Renal cortex interstitium (tissue), 11 donors: ENCODE measurements around the gene OLIG1. TPM values are rescaled to one million over a fixed set of nuclear protein-coding genes. Genes with fewer than 3 reads are reported as not detected.

Experiments
- DNase-seq, 11 donors: peaks; one replicate each; pipeline ENCODE4 v3.0.0-alpha.2; 2013; ENCODE audit warnings: low read depth in 9 of 11, low spot score in 4 of 11; ENCODE audit errors: extremely low read depth in 1 of 11
- polyA plus RNA-seq, 3 donors: library from polyadenylated mRNA; unstranded; fragments of 120-200 nt; gene quantifications; one replicate each; pipeline ENCODE4 v1.2.1, GENCODE V29; 2013; ENCODE audit not compliant: insufficient read length in 3 of 3

OLIG1 gene
- polyA plus RNA-seq, 3 donors = 0.11 to 0.90 (median 0.41) TPM

GRCh38 chr21:33115631-33116510 is 45.9 kb downstream of the OLIG1 start:
- no peak for DNase-seq

GRCh38 chr21:33116676-33117075 is 46.7 kb downstream of the OLIG1 start:
- no peak for DNase-seq

GRCh38 chr21:33117101-33117888 is 47.4 kb downstream of the OLIG1 start:
- no peak for DNase-seq

Other genes with a start within 250 kb of the OLIG1 start
- under 1 TPM in 1 of 3 donors, not detected in 2; 0.13 TPM for gene OLIG2, start 44.2 kb upstream of the OLIG1 start, polyA plus RNA-seq
- gene IFNAR2, start 159.8 kb downstream of the OLIG1 start, polyA plus RNA-seq = 10 to 100 TPM; 14.0 to 21.6 (median 15.7) TPM
- gene IL10RB, start 196.2 kb downstream of the OLIG1 start, polyA plus RNA-seq = 10 to 100 TPM; 25.7 to 29.3 (median 25.8) TPM